Measurements from ENCODE around the gene KLHL11.
A peak's percentile ranks its signal among the peaks of the same experiment; 100 is the strongest.
"Not testable (repeated sequence)": the region's sequence is repeated elsewhere in the genome, so short reads cannot be mapped to it uniquely, and the experiment has no call there.

The KLHL11 gene

GRCh38 chr17:41837761-41838538, 27.3 kb downstream of the KLHL11 start, which contains the start of gene KLHL10:
TSS of gene KLHL10 (plus strand) at chr17:41837825. CDS start at chr17:41837933, 108 bp downstream.
- no peak for DNase-seq
- TF ChIP-seq GATA1 (IDR thresholded peaks at IDR 0.05; ENCODE audit: low read depth, low read length) = no peak
- no peak for TF ChIP-seq POLR2A (IDR thresholded peaks at IDR 0.05; ENCODE audit: low read length)

- TF ChIP-seq POLR2A (IDR thresholded peaks at IDR 0.05; ENCODE audit: low read length) (no peak), GATA1 (IDR thresholded peaks at IDR 0.05; ENCODE audit: low read depth, low read length) (no peak)
- DNase-seq = no peak
Measured at GRCh38 chr17:41836550-41837196, 28.6 kb downstream of the KLHL11 start.

- no peak for TF ChIP-seq POLR2A (IDR thresholded peaks at IDR 0.05; ENCODE audit: low read length)
- TF ChIP-seq GATA1 (IDR thresholded peaks at IDR 0.05; ENCODE audit: low read depth, low read length) = no peak
- peak in 1 of 2 experiments; percentile 15 for DNase-seq
Measured at GRCh38 chr17:41835800-41836549, 29.2 kb downstream of the KLHL11 start, which contains the start of gene NT5C3B. TSS of gene NT5C3B (minus strand) at chr17:41836232. CDS start at chr17:41836193, 39 bp downstream.

GRCh38 chr17:41835214-41835799, 29.9 kb downstream of the KLHL11 start:
- no peak for DNase-seq
- no peak for TF ChIP-seq GATA1 (IDR thresholded peaks at IDR 0.05; ENCODE audit: low read depth, low read length)
- TF ChIP-seq POLR2A (IDR thresholded peaks at IDR 0.05; ENCODE audit: low read length) = no peak

- not testable (repeated sequence) for DNase-seq
Measured at GRCh38 chr17:41829961-41830360, 35.3 kb downstream of the KLHL11 start.

GRCh38 chr17:41825175-41825845, 39.9 kb downstream of the KLHL11 start:
- DNase-seq = no peak
- TF ChIP-seq GATA1 (IDR thresholded peaks at IDR 0.05; ENCODE audit: low read depth, low read length) (no peak), POLR2A (IDR thresholded peaks at IDR 0.05; ENCODE audit: low read length) (no peak)

- no peak for DNase-seq
- TF ChIP-seq POLR2A (IDR thresholded peaks at IDR 0.05; ENCODE audit: low read length) (no peak), GATA1 (IDR thresholded peaks at IDR 0.05; ENCODE audit: low read depth, low read length) (no peak)
Measured at GRCh38 chr17:41824086-41824485, 41.1 kb downstream of the KLHL11 start.

- TF ChIP-seq GATA1 (IDR thresholded peaks at IDR 0.05; ENCODE audit: low read depth, low read length) (no peak), POLR2A (IDR thresholded peaks at IDR 0.05; ENCODE audit: low read length) (no peak)
- DNase-seq = no peak
Measured at GRCh38 chr17:41823580-41823979, 41.6 kb downstream of the KLHL11 start.

- DNase-seq = no peak
- TF ChIP-seq GATA1 (IDR thresholded peaks at IDR 0.05; ENCODE audit: low read depth, low read length) (no peak), POLR2A (IDR thresholded peaks at IDR 0.05; ENCODE audit: low read length) (no peak)
Measured at GRCh38 chr17:41823141-41823524, 42.1 kb downstream of the KLHL11 start.

- no peak for TF ChIP-seq GATA1 (IDR thresholded peaks at IDR 0.05; ENCODE audit: low read depth, low read length)
- no peak for DNase-seq
Measured at GRCh38 chr17:41822216-41823140, 42.7 kb downstream of the KLHL11 start.

GRCh38 chr17:41821776-41822175, 43.4 kb downstream of the KLHL11 start:
- no peak for DNase-seq
- no peak for TF ChIP-seq POLR2A (IDR thresholded peaks at IDR 0.05; ENCODE audit: low read length)
- no peak for TF ChIP-seq GATA1 (IDR thresholded peaks at IDR 0.05; ENCODE audit: low read depth, low read length)

GRCh38 chr17:41818024-41818423, 47.2 kb downstream of the KLHL11 start:
- DNase-seq = no peak
- no peak for TF ChIP-seq POLR2A (IDR thresholded peaks at IDR 0.05; ENCODE audit: low read length)
- no peak for TF ChIP-seq GATA1 (IDR thresholded peaks at IDR 0.05; ENCODE audit: low read depth, low read length)
